Measurements from ENCODE around the gene EDDM13. TPM values are rescaled to one million over a fixed set of nuclear protein-coding genes. Genes with fewer than 3 reads are reported as not detected.
"Not testable (repeated sequence)": the region's sequence is repeated elsewhere in the genome, so short reads cannot be mapped to it uniquely, and the experiment has no call there.

The EDDM13 gene
- total RNA-seq, 1 experiment from 2014 or later = 0.98 TPM

- no peak for DNase-seq (ENCODE audit: low read depth)
Observed at GRCh38 chr19:56321254-56321988, 48.9 kb downstream of the EDDM13 start.

- no peak for DNase-seq (ENCODE audit: low read depth)
Observed at GRCh38 chr19:56321989-56322440, 49.5 kb downstream of the EDDM13 start.

GRCh38 chr19:56324436-56324835 lies 51.9 kb downstream of the EDDM13 start:
- DNase-seq (ENCODE audit: low read depth) = no peak

GRCh38 chr19:56332695-56333094 lies 60.1 kb downstream of the EDDM13 start:
- DNase-seq (ENCODE audit: low read depth) = no peak

GRCh38 chr19:56333506-56333905 lies 61.0 kb downstream of the EDDM13 start:
- DNase-seq (ENCODE audit: low read depth) = peak; percentile 35

- not testable (repeated sequence) for DNase-seq (ENCODE audit: low read depth)
Observed at GRCh38 chr19:56335371-56335770, 62.8 kb downstream of the EDDM13 start.

GRCh38 chr19:56337077-56337476 lies 64.5 kb downstream of the EDDM13 start:
- DNase-seq (ENCODE audit: low read depth) = not testable (repeated sequence)

- not testable (repeated sequence) for DNase-seq (ENCODE audit: low read depth)
Observed at GRCh38 chr19:56339031-56339430, 66.5 kb downstream of the EDDM13 start.

- DNase-seq (ENCODE audit: low read depth) = no peak
Observed at GRCh38 chr19:56341948-56342347, 69.4 kb downstream of the EDDM13 start.

- DNase-seq (ENCODE audit: low read depth) = no peak
Observed at GRCh38 chr19:56347163-56347778, 74.7 kb downstream of the EDDM13 start.

- DNase-seq (ENCODE audit: low read depth) = peak; percentile 11
Observed at GRCh38 chr19:56348289-56348877, 75.8 kb downstream of the EDDM13 start.

GRCh38 chr19:56350416-56351045 lies 78.0 kb downstream of the EDDM13 start:
- DNase-seq (ENCODE audit: low read depth) = no peak

- no peak for DNase-seq (ENCODE audit: low read depth)
Observed at GRCh38 chr19:56351208-56351607, 78.7 kb downstream of the EDDM13 start.

GRCh38 chr19:56355517-56355916 lies 83.0 kb downstream of the EDDM13 start:
- DNase-seq (ENCODE audit: low read depth) = no peak

- no peak for DNase-seq (ENCODE audit: low read depth)
Observed at GRCh38 chr19:56356944-56357343, 84.4 kb downstream of the EDDM13 start.

Small RNAs within 50 kb of the gene (small RNA-seq; reads per million reads assigned to genes)
- gene RF00019 = not detected

Other genes starting within 250 kb of the EDDM13 start
- 75.1 and 81.6 TPM in 2 replicates for gene ZNF787, start 151.5 kb upstream of the EDDM13 start, total RNA-seq (2014; rRNA removed; shearing (Covaris generic))
- 31.4 and 35.6 TPM in 2 replicates for gene ZNF444, start 131.5 kb upstream of the EDDM13 start, total RNA-seq (2014; rRNA removed; shearing (Covaris generic))
- not detected in 2 replicates for gene GALP, start 96.7 kb upstream of the EDDM13 start, total RNA-seq (2014; rRNA removed; shearing (Covaris generic))
- gene ZSCAN5B, start 75.0 kb upstream of the EDDM13 start, total RNA-seq (2014; rRNA removed; shearing (Covaris generic)) = not detected in 2 replicates
- gene ZSCAN5C, start 70.5 kb upstream of the EDDM13 start, total RNA-seq (2014; rRNA removed; shearing (Covaris generic)) = not detected in 2 replicates
- gene ZSCAN5A, start 42.1 kb downstream of the EDDM13 start, total RNA-seq (2014; rRNA removed; shearing (Covaris generic)) = 17.5 and 18.9 TPM in 2 replicates
- gene ZNF582, start 120.8 kb downstream of the EDDM13 start, total RNA-seq (2014; rRNA removed; shearing (Covaris generic)) = 0.06 and 0.53 TPM in 2 replicates
- 4.5 and 6.0 TPM in 2 replicates for gene ZNF583, start 131.6 kb downstream of the EDDM13 start, total RNA-seq (2014; rRNA removed; shearing (Covaris generic))
- gene ZNF667, start 204.6 kb downstream of the EDDM13 start, total RNA-seq (2014; rRNA removed; shearing (Covaris generic)) = 0.06 TPM in 1 of 2 replicates, not detected in the other
- gene ZNF471, start 235.1 kb downstream of the EDDM13 start, total RNA-seq (2014; rRNA removed; shearing (Covaris generic)) = not detected in 2 replicates